Sigmoid colon (tissue), 7 donors: ENCODE results near the gene C1QA. TPM values are rescaled to one million over a fixed set of nuclear protein-coding genes. Genes with fewer than 3 reads are reported as not detected.

ENCODE experiments used
- DNase-seq: peaks from one replicate; pipeline ENCODE4 v3.0.0-alpha.2; 2019
- H3K27ac ChIP-seq, 4 donors: fragments of 200-600 bp; sonication (generic); one replicate each; pipeline ENCODE4 v1.5.1; 2016 to 2019; ENCODE audit warnings: mild to moderate bottlenecking in 1 of 4
- H3K27me3 ChIP-seq, 3 donors: fragments of 200-600 bp; sonication (generic); one replicate each; pipeline ENCODE4 v1.5.1; 2019; ENCODE audit warnings: mild to moderate bottlenecking in 1 of 3
- H3K36me3 ChIP-seq, 4 donors: fragments of 200-600 bp; sonication (generic); one replicate each; pipeline ENCODE4 v1.5.1; 2016 to 2019
- H3K4me1 ChIP-seq, 4 donors: fragments of 200-600 bp; sonication (generic); one replicate each; pipeline ENCODE4 v1.5.1; 2017 to 2019
- H3K4me3 ChIP-seq, 4 donors: fragments of 200-600 bp; sonication (generic); one replicate each; pipeline ENCODE4 v1.5.1; 2017 to 2019; ENCODE audit warnings: mild to moderate bottlenecking in 2 of 4, moderate library complexity in 1 of 4
- H3K9me3 ChIP-seq, 4 donors: fragments of 200-600 bp in 3 of 4; sonication (generic) in 3 of 4; one replicate each; pipeline versions ENCODE4 v1.5.1 to v1.6.1; 2013 to 2019
- EP300 ChIP-seq, 4 donors: sonication (generic); formaldehyde crosslinking; IDR thresholded peaks; one replicate each; pipeline ENCODE4 v1.6.1; 2017; ENCODE audit warnings: antibody characterized with exemption in 4 of 4
- POLR2A ChIP-seq, 2 donors: fragments of 450-650 bp; IDR thresholded peaks; one replicate each; pipeline ENCODE4 v1.6.1; 2016; ENCODE audit warnings: antibody characterized with exemption in 2 of 2, mild to moderate bottlenecking in 2 of 2, moderate library complexity in 2 of 2
- POLR2AphosphoS5 ChIP-seq, 4 donors: sonication (generic); formaldehyde crosslinking; IDR thresholded peaks; one replicate each; pipeline ENCODE4 v1.6.1; 2017; ENCODE audit warnings: antibody characterized with exemption in 4 of 4
- WGBS, 2 donors: extraction: QIAGEN DNeasy Blood & Tissue Kit; methylation state at CpG; one replicate each; pipeline ENCODE4 v1.1.7; 2013; 5-methylcytosine and 5-hydroxymethylcytosine counted together
- intact Hi-C: fragments of 100-400 bp; cut with DNase I; formaldehyde crosslinking; loops from one replicate; pipeline ENCODE4 v1.15.1; 2023
- polyA plus RNA-seq, 3 donors: library from polyadenylated mRNA; stranded (reverse); fragments of 200-250 nt; gene quantifications; one replicate each; pipeline ENCODE4 v1.2.3, GENCODE V29; 2013
- total RNA-seq, 4 donors: library from RNA; depleted of rRNA; stranded (reverse); fragments of >200 nt; gene quantifications; one replicate each; pipeline ENCODE4 v1.1.0, GENCODE V29; 2016
- TF ChIP-seq, protein P1 (sequence below), 4 experiments: fragments of 450-650 bp in 3 of 4; fragments of 200-600 bp in 1 of 4; IDR thresholded peaks; one replicate each; pipeline ENCODE4 v1.5.1; 2016 to 2019; ENCODE audit warnings: antibody characterized with exemption in 4 of 4, mild to moderate bottlenecking in 3 of 4, moderate library complexity in 2 of 4
- donor health status: healthy with polysubstance abuse.
- donor health status: Bipolar disorder and iron deficiency.
- donor health status: healthy.

C1QA gene
- total and polyA plus RNA-seq, 7 donors: 80.3 to 523 (median 226) TPM

DNA sequence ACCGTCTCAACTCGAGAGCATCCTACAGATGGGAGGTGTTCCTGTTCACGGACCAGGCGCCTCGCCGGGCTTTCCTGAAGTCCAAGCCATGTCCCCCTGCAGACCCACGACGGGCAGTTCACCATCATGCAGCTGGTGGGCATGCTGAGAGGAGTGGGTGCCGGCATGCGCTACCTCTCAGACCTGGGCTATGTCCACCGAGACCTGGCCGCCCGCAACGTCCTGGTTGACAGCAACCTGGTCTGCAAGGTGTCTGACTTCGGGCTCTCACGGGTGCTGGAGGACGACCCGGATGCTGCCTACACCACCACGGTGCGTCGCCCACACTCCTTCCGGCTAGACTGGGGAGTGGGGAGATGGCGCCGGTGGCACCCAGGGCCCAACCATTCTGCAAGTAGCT lies 37.7 kb upstream of the C1QA start:
- no peaks in the 10 kb centered on the region for H3K4me1 ChIP-seq
- H3K27me3 ChIP-seq: peaks cover 0 to 67% (median 20%) of the 10 kb centered on the region in 3 donors
- no peaks in the 10 kb centered on the region for H3K9me3 ChIP-seq
- intact Hi-C loops: no loop called here
- H3K36me3 ChIP-seq: no peaks in the 10 kb centered on the region
- no peak for DNase-seq
- no peak overlapping the region for H3K4me3 ChIP-seq
- WGBS, 2 donors: 73 to 79% methylated on average over 24 of the region's 24 CpGs
- TF ChIP-seq, protein P1, sequence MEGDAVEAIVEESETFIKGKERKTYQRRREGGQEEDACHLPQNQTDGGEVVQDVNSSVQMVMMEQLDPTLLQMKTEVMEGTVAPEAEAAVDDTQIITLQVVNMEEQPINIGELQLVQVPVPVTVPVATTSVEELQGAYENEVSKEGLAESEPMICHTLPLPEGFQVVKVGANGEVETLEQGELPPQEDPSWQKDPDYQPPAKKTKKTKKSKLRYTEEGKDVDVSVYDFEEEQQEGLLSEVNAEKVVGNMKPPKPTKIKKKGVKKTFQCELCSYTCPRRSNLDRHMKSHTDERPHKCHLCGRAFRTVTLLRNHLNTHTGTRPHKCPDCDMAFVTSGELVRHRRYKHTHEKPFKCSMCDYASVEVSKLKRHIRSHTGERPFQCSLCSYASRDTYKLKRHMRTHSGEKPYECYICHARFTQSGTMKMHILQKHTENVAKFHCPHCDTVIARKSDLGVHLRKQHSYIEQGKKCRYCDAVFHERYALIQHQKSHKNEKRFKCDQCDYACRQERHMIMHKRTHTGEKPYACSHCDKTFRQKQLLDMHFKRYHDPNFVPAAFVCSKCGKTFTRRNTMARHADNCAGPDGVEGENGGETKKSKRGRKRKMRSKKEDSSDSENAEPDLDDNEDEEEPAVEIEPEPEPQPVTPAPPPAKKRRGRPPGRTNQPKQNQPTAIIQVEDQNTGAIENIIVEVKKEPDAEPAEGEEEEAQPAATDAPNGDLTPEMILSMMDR (IDR thresholded peaks at IDR 0.05): no peak
- no peak overlapping the region for H3K27ac ChIP-seq

DNA sequence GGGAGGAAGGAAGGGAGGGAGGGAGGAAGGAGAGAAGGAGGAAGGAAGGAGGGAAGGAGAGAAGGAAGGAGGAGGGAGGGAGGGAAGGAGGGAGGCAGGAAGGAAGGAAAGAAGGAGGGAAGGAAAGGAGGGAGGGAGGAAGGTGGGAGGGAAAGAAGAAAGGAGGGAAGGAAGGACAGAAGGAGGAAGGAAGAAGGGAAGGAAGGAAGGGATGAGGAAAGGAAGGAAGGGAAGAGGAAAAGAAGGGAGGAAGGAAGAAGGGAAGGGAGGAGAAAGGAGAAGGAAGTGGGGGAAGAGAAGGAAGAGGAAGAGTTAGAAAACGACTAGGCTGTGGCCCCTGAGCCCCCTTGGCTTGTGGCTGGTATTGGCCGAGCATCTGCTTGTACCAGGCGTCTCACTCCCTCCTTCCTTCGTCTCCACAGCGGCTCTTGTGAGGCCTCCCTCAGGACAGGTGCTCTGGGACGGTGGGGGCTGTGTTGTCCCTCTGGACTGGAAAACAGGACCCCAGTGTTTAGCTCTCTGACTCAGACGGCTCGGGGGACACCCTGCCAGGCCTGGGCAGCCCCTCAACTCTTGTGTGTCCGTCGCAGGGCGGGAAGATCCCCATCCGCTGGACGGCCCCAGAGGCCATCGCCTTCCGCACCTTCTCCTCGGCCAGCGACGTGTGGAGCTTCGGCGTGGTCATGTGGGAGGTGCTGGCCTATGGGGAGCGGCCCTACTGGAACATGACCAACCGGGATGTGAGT lies 36.2 kb upstream of the C1QA start:
- no peaks in the 10 kb centered on the region for H3K36me3 ChIP-seq
- intact Hi-C loops: no loop called here
- H3K4me3 ChIP-seq: no peak overlapping the region
- H3K27me3 ChIP-seq: peaks cover 0 to 67% (median 17%) of the 10 kb centered on the region in 3 donors
- TF ChIP-seq POLR2A (IDR thresholded peaks at IDR 0.05) (no peak), POLR2AphosphoS5 (IDR thresholded peaks at IDR 0.05) (no peak), EP300 (IDR thresholded peaks at IDR 0.05) (no peak)
- TF ChIP-seq, protein P1 (IDR thresholded peaks at IDR 0.05): no peak
- WGBS, 2 donors: 26 to 64% methylated on average over 22 of the region's 22 CpGs
- no peak for DNase-seq
- H3K4me1 ChIP-seq: no peaks in the 10 kb centered on the region
- H3K9me3 ChIP-seq: peaks cover 0 to 2% (median 0%) of the 10 kb centered on the region in 4 donors
- H3K27ac ChIP-seq: no peak overlapping the region

DNA sequence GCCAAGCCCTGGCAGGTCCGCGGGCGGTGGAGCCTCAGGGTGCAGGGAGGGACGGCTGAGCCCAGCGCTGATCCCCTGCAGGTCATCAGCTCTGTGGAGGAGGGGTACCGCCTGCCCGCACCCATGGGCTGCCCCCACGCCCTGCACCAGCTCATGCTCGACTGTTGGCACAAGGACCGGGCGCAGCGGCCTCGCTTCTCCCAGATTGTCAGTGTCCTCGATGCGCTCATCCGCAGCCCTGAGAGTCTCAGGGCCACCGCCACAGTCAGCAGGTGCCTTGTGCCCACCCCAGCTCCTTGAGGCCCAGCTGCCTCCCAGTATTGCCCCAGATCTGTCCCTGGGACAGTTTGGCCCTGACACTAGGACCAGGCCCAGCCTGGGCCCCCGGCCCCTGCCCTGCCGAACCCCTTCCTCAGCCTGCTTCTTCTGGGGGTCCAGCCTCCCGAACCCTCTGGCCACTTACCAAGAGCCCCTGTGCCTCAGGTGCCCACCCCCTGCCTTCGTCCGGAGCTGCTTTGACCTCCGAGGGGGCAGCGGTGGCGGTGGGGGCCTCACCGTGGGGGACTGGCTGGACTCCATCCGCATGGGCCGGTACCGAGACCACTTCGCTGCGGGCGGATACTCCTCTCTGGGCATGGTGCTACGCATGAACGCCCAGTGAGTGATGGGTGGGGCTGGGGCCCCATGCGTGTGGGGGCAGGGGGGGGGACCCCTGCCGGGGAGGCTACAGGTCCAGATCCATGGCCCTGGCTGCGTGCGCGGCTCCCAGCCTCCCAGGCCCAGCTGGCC lies 35.4 kb upstream of the C1QA start:
- Histone ChIP-seq H3K27me3 (peaks cover 0 to 64% (median 17%) of the 10 kb centered on the region in 3 donors), H3K36me3 (no peaks in the 10 kb centered on the region), H3K27ac (no peak overlapping the region), H3K9me3 (peaks cover 0 to 2% (median 0%) of the 10 kb centered on the region in 4 donors), H3K4me3 (no peak overlapping the region), H3K4me1 (no peaks in the 10 kb centered on the region)
- 71 to 86% methylated on average over 39 of the region's 39 CpGs for WGBS, 2 donors
- no peak for DNase-seq
- intact Hi-C loops: no loop called here
- TF ChIP-seq, protein P1 (IDR thresholded peaks at IDR 0.05): no peak
- no peak for TF ChIP-seq POLR2A (IDR thresholded peaks at IDR 0.05)
- no peak for TF ChIP-seq EP300 (IDR thresholded peaks at IDR 0.05)
- TF ChIP-seq POLR2AphosphoS5 (IDR thresholded peaks at IDR 0.05): no peak

GRCh38 chr1:22601610-22602009 lies 34.8 kb upstream of the C1QA start:
- DNase-seq: no peak
- H3K27me3 ChIP-seq: peaks cover 0 to 64% (median 17%) of the 10 kb centered on the region in 3 donors
- no peak overlapping the region for H3K4me3 ChIP-seq
- H3K9me3 ChIP-seq: peaks cover 0 to 2% (median 0%) of the 10 kb centered on the region in 4 donors
- no peaks in the 10 kb centered on the region for H3K36me3 ChIP-seq
- no peak overlapping the region for H3K27ac ChIP-seq
- no peaks in the 10 kb centered on the region for H3K4me1 ChIP-seq
- WGBS, 2 donors: 87 to 91% methylated on average over 12 of the region's 12 CpGs
- TF ChIP-seq POLR2AphosphoS5 (IDR thresholded peaks at IDR 0.05): no peak
- TF ChIP-seq, protein P1 (IDR thresholded peaks at IDR 0.05): no peak
- no peak for TF ChIP-seq EP300 (IDR thresholded peaks at IDR 0.05)
- TF ChIP-seq POLR2A (IDR thresholded peaks at IDR 0.05): no peak
- intact Hi-C loops: no loop called here
